A549 treated with RU486 at 1 μM for 4 hours (cell line): ENCODE data around the gene SLC25A20. TPM values are rescaled to one million over a fixed set of nuclear protein-coding genes. Genes with fewer than 3 reads are reported as not detected.

Experiments used
- total RNA-seq: library from RNA; stranded (reverse); fragments of 200-300 nt; extraction: Qiagen RNA extraction; gene quantifications from 5 replicates; pipeline ENCODE4 v1.2.3, GENCODE V29; 2022; ENCODE audit warnings: low read depth

Gene SLC25A20
- 11.5 to 14.0 TPM (median 12.9 TPM) in 5 replicates for total RNA-seq

GRCh38 chr3:48898383-48899234, at the start of gene SLC25A20:
Gene SLC25A20 (minus strand): TSS chr3:48898882. CDS start chr3:48898794, 88 bp downstream.

GRCh38 chr3:48918388-48919214, 19.9 kb upstream of the SLC25A20 start, which contains the start of gene ARIH2:
Gene ARIH2 (plus strand): TSS chr3:48918842. CDS start chr3:48927559, 8,717 bp downstream.

GRCh38 chr3:48847504-48848423, 50.9 kb downstream of the SLC25A20 start, which contains the start of gene PRKAR2A:
Gene PRKAR2A (minus strand): TSS chr3:48847874. CDS start chr3:48847596, 278 bp downstream.

Other genes starting within 250 kb of the SLC25A20 start
- 2.7 to 5.3 TPM (median 4.2 TPM) in 5 replicates for gene CELSR3, start 236.0 kb downstream of the SLC25A20 start, total RNA-seq
- 6.1 to 9.6 TPM (median 8.4 TPM) in 5 replicates for gene NCKIPSD, start 213.0 kb downstream of the SLC25A20 start, total RNA-seq
- gene IP6K2, start 181.7 kb downstream of the SLC25A20 start, total RNA-seq = 43.9 to 49.0 TPM (median 47.9 TPM) in 5 replicates
- 12.1 to 20.0 TPM (median 18.0 TPM) in 5 replicates for gene PRKAR2A, start 51.0 kb downstream of the SLC25A20 start, total RNA-seq
- 54.8 to 65.9 TPM (median 64.7 TPM) in 5 replicates for gene ARIH2, start 20.0 kb upstream of the SLC25A20 start, total RNA-seq
- gene P4HTM, start 91.4 kb upstream of the SLC25A20 start, total RNA-seq = 12.0 to 20.6 TPM (median 19.5 TPM) in 5 replicates
- gene WDR6, start 108.5 kb upstream of the SLC25A20 start, total RNA-seq = 61.7 to 73.4 TPM (median 67.7 TPM) in 5 replicates
- gene DALRD3, start 119.7 kb upstream of the SLC25A20 start, total RNA-seq = 16.0 to 25.0 TPM (median 22.3 TPM) in 5 replicates
- gene NDUFAF3, start 123.2 kb upstream of the SLC25A20 start, total RNA-seq = 65.5 to 98.1 TPM (median 89.1 TPM) in 5 replicates
- gene IMPDH2, start 130.5 kb upstream of the SLC25A20 start, total RNA-seq = 156 to 171 TPM (median 162 TPM) in 5 replicates
- gene QRICH1, start 195.2 kb upstream of the SLC25A20 start, total RNA-seq = 37.3 to 40.1 TPM (median 39.0 TPM) in 5 replicates
- 128 to 155 TPM (median 153 TPM) in 5 replicates for gene QARS1, start 205.9 kb upstream of the SLC25A20 start, total RNA-seq
- 18.7 to 24.8 TPM (median 23.0 TPM) in 5 replicates for gene USP19, start 221.9 kb upstream of the SLC25A20 start, total RNA-seq
- gene LAMB2, start 234.2 kb upstream of the SLC25A20 start, total RNA-seq = 64.3 to 97.2 TPM (median 88.8 TPM) in 5 replicates